WI38 (cell line): Measurements from ENCODE around the gene FAM135A.
"Not testable (repeated sequence)": the region's sequence is repeated elsewhere in the genome, so short reads cannot be mapped to it uniquely, and the experiment has no call there.

Experiments
- H3K4me3 ChIP-seq: 2 replicates; pipeline ENCODE4 v1.5.1; 2011; ENCODE audit warnings: low read depth, mild to moderate bottlenecking, control low read depth, low read length
- CTCF ChIP-seq: IDR thresholded peaks from 2 replicates; pipeline ENCODE4 v1.5.1; 2012; ENCODE audit warnings: low read depth, mild to moderate bottlenecking, control low read depth, low read length

Gene FAM135A

GRCh38 chr6:70424291-70424690 is 11.0 kb downstream of the FAM135A start:
- H3K4me3 ChIP-seq, result no peak overlapping the region
- no peak for TF ChIP-seq CTCF

GRCh38 chr6:70436320-70436719 is 23.0 kb downstream of the FAM135A start:
- TF ChIP-seq CTCF, result no peak
- H3K4me3 ChIP-seq, result no peak overlapping the region

- no peak overlapping the region for H3K4me3 ChIP-seq
- TF ChIP-seq CTCF, result no peak
Observed at GRCh38 chr6:70445001-70445400, 31.7 kb downstream of the FAM135A start.

- H3K4me3 ChIP-seq, result not testable (repeated sequence)
Observed at GRCh38 chr6:70447343-70448070, 34.2 kb downstream of the FAM135A start.

- not testable (repeated sequence) for H3K4me3 ChIP-seq
Observed at GRCh38 chr6:70453899-70454298, 40.6 kb downstream of the FAM135A start.

- no peak for TF ChIP-seq CTCF
- no peak overlapping the region for H3K4me3 ChIP-seq
Observed at GRCh38 chr6:70456735-70457134, 43.4 kb downstream of the FAM135A start.

GRCh38 chr6:70459235-70459634 is 45.9 kb downstream of the FAM135A start:
- TF ChIP-seq CTCF, result no peak
- no peak overlapping the region for H3K4me3 ChIP-seq

GRCh38 chr6:70459699-70460098 is 46.4 kb downstream of the FAM135A start:
- not testable (repeated sequence) for H3K4me3 ChIP-seq

GRCh38 chr6:70470016-70470415 is 56.7 kb downstream of the FAM135A start:
- TF ChIP-seq CTCF, result no peak
- no peak overlapping the region for H3K4me3 ChIP-seq

GRCh38 chr6:70470510-70470909 is 57.2 kb downstream of the FAM135A start:
- not testable (repeated sequence) for H3K4me3 ChIP-seq
